Nephron (organoid): ENCODE results near the gene SMOC1.

ENCODE experiments used
- H3K27ac Mint-ChIP-seq, 3 experiments: 2 replicates each; pipeline ENCODE4 v1.8.0; 2020; ENCODE audit warnings: mixed read lengths in 3 of 3, mild to moderate bottlenecking in 2 of 3, moderate library complexity in 1 of 3
- H3K27me3 Mint-ChIP-seq: 2 replicates; pipeline ENCODE4 v1.8.0; 2021; ENCODE audit warnings: low read depth, mild to moderate bottlenecking, moderate library complexity, mixed read lengths
- H3K36me3 Mint-ChIP-seq: 2 replicates; pipeline ENCODE4 v1.8.0; 2020; ENCODE audit warnings: low read depth, mixed read lengths
- H3K4me1 Mint-ChIP-seq: 2 replicates; pipeline ENCODE4 v1.8.0; 2020; ENCODE audit warnings: mixed read lengths
- H3K4me3 Mint-ChIP-seq, 3 experiments: 2 replicates each; pipeline ENCODE4 v1.8.0; 2020; ENCODE audit warnings: mild to moderate bottlenecking in 3 of 3, mixed read lengths in 3 of 3, moderate library complexity in 2 of 3
- H3K9me3 Mint-ChIP-seq: 2 replicates; pipeline ENCODE4 v1.8.0; 2020; ENCODE audit warnings: mixed read lengths
- TF ChIP-seq, protein P1 (sequence below), 3 experiments: fragments of 200-600 bp; sonication (generic); IDR thresholded peaks; one replicate each; pipeline ENCODE4 v1.5.0; 2021; ENCODE audit warnings: antibody characterized with exemption in 3 of 3; ENCODE audit not compliant: unreplicated experiment in 3 of 3

Gene SMOC1, protein sequence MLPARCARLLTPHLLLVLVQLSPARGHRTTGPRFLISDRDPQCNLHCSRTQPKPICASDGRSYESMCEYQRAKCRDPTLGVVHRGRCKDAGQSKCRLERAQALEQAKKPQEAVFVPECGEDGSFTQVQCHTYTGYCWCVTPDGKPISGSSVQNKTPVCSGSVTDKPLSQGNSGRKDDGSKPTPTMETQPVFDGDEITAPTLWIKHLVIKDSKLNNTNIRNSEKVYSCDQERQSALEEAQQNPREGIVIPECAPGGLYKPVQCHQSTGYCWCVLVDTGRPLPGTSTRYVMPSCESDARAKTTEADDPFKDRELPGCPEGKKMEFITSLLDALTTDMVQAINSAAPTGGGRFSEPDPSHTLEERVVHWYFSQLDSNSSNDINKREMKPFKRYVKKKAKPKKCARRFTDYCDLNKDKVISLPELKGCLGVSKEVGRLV

GRCh38 chr14:69879175-69880043 is at the start of gene SMOC1:
Gene SMOC1 (plus strand): TSS chr14:69879416. CDS start chr14:69879679, 263 bp downstream.
- Mint-ChIP-seq H3K27ac (no peak within 1 kb of the TSS), H3K4me1 (peaks cover 40% of the 10 kb centered on the region), H3K9me3 (peaks cover 3% of the 10 kb centered on the region), H3K36me3 (no peaks in the 10 kb centered on the region), H3K27me3 (peaks cover 57% of the 10 kb centered on the region), H3K4me3 (peak within 1 kb of the TSS; percentile 77 to 84 (median 83))
- TF ChIP-seq, protein P1, sequence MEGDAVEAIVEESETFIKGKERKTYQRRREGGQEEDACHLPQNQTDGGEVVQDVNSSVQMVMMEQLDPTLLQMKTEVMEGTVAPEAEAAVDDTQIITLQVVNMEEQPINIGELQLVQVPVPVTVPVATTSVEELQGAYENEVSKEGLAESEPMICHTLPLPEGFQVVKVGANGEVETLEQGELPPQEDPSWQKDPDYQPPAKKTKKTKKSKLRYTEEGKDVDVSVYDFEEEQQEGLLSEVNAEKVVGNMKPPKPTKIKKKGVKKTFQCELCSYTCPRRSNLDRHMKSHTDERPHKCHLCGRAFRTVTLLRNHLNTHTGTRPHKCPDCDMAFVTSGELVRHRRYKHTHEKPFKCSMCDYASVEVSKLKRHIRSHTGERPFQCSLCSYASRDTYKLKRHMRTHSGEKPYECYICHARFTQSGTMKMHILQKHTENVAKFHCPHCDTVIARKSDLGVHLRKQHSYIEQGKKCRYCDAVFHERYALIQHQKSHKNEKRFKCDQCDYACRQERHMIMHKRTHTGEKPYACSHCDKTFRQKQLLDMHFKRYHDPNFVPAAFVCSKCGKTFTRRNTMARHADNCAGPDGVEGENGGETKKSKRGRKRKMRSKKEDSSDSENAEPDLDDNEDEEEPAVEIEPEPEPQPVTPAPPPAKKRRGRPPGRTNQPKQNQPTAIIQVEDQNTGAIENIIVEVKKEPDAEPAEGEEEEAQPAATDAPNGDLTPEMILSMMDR (IDR thresholded peaks at IDR 0.05; ENCODE audit: unreplicated experiment in 3 of 3), result no peak

DNA sequence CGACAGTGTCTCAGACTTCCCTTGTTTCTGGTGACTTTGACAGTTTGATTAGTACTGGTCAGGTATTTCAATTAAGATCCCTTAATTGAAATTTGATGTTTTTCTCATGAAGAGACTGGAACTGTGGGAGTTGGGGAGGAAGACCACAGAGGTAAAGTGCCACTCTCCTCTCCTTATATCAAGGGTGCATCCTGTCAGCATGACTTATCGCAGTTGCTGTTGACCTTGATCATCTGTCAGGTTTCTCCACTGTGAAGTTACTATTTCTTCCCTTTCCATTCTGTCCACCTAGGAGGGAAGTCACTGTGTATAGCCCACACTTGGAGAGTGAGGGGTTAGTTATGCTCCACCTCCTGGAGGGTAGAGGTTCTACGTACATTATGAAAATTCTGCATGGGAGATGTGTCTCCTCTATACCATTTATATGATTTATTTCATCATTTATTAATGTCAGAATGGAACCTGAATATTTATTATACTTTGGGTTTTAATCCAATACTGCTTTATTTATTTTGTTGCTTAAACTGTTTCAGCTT is 40.3 kb upstream of the SMOC1 start:
- no peak overlapping the region for H3K27ac Mint-ChIP-seq
- no peaks in the 10 kb centered on the region for H3K9me3 Mint-ChIP-seq
- H3K27me3 Mint-ChIP-seq, result no peaks in the 10 kb centered on the region
- H3K4me3 Mint-ChIP-seq, result no peak overlapping the region
- TF ChIP-seq, protein P1 (IDR thresholded peaks at IDR 0.05; ENCODE audit: unreplicated experiment in 3 of 3), result no peak
- no peaks in the 10 kb centered on the region for H3K4me1 Mint-ChIP-seq
- H3K36me3 Mint-ChIP-seq, result no peaks in the 10 kb centered on the region

- Mint-ChIP-seq H3K36me3 (no peaks in the 10 kb centered on the region), H3K4me1 (no peaks in the 10 kb centered on the region), H3K4me3 (no peak overlapping the region), H3K27ac (no peak overlapping the region), H3K27me3 (no peaks in the 10 kb centered on the region), H3K9me3 (no peaks in the 10 kb centered on the region)
- TF ChIP-seq, protein P1 (IDR thresholded peaks at IDR 0.05; ENCODE audit: unreplicated experiment in 3 of 3), result no peak
Observed at GRCh38 chr14:69839661-69840060, 39.6 kb upstream of the SMOC1 start.

GRCh38 chr14:69841656-69842055 is 37.6 kb upstream of the SMOC1 start:
- Mint-ChIP-seq H3K27me3 (no peaks in the 10 kb centered on the region), H3K36me3 (no peaks in the 10 kb centered on the region), H3K27ac (no peak overlapping the region), H3K4me1 (no peaks in the 10 kb centered on the region), H3K9me3 (no peaks in the 10 kb centered on the region), H3K4me3 (no peak overlapping the region)
- TF ChIP-seq, protein P1 (IDR thresholded peaks at IDR 0.05; ENCODE audit: unreplicated experiment in 3 of 3), result no peak

GRCh38 chr14:69842686-69843420 is 36.4 kb upstream of the SMOC1 start:
- H3K4me1 Mint-ChIP-seq, result no peaks in the 10 kb centered on the region
- H3K4me3 Mint-ChIP-seq, result no peak overlapping the region
- H3K36me3 Mint-ChIP-seq, result no peaks in the 10 kb centered on the region
- no peak overlapping the region for H3K27ac Mint-ChIP-seq
- TF ChIP-seq, protein P1 (IDR thresholded peaks at IDR 0.05; ENCODE audit: unreplicated experiment in 3 of 3), result no peak
- H3K27me3 Mint-ChIP-seq, result no peaks in the 10 kb centered on the region
- H3K9me3 Mint-ChIP-seq, result no peaks in the 10 kb centered on the region
